ENCODE data around the gene HDAC9.

HDAC9 gene

GRCh38 chr7:18786196-18786727 is 290.7 kb downstream of the HDAC9 start:
- H3K4me3 ChIP-seq (replicated peaks; ENCODE audit: low read depth, low read length) = no peak overlapping the region
- TF ChIP-seq, protein P1, sequence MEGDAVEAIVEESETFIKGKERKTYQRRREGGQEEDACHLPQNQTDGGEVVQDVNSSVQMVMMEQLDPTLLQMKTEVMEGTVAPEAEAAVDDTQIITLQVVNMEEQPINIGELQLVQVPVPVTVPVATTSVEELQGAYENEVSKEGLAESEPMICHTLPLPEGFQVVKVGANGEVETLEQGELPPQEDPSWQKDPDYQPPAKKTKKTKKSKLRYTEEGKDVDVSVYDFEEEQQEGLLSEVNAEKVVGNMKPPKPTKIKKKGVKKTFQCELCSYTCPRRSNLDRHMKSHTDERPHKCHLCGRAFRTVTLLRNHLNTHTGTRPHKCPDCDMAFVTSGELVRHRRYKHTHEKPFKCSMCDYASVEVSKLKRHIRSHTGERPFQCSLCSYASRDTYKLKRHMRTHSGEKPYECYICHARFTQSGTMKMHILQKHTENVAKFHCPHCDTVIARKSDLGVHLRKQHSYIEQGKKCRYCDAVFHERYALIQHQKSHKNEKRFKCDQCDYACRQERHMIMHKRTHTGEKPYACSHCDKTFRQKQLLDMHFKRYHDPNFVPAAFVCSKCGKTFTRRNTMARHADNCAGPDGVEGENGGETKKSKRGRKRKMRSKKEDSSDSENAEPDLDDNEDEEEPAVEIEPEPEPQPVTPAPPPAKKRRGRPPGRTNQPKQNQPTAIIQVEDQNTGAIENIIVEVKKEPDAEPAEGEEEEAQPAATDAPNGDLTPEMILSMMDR (IDR thresholded peaks at IDR 0.05; ENCODE audit: low read depth, low read length, missing control alignments) = no peak
- no peak for DNase-seq (ENCODE audit: extremely low read depth, low read depth)

DNA sequence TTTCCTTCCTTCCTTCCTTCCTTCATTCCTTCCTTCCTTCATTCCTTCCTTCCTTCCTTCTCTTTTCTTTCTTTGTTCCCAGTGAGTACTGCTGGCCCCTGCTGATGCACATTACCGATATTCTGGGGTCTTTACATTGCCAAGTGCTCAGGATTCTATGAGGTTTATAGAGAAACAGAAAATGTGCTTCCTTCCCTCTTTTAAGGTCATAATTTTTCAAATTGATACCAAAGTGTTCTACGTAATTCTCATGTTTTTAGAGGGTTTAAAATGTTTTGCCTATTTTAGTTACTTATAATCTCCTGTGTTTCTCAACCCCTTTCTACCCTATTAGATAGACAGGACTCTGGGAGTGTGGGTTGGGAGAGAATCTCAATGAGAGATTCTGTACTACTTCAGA is 291.2 kb downstream of the HDAC9 start:
- no peak overlapping the region for H3K4me3 ChIP-seq (replicated peaks; ENCODE audit: low read depth, low read length)
- TF ChIP-seq, protein P1 (IDR thresholded peaks at IDR 0.05; ENCODE audit: low read depth, low read length, missing control alignments) = no peak
- no peak for DNase-seq (ENCODE audit: extremely low read depth, low read depth)

GRCh38 chr7:18788026-18788425 is 292.5 kb downstream of the HDAC9 start:
- H3K4me3 ChIP-seq (replicated peaks; ENCODE audit: low read depth, low read length) = no peak overlapping the region
- no peak for DNase-seq (ENCODE audit: extremely low read depth, low read depth)
- TF ChIP-seq, protein P1 (IDR thresholded peaks at IDR 0.05; ENCODE audit: low read depth, low read length, missing control alignments) = no peak

DNA sequence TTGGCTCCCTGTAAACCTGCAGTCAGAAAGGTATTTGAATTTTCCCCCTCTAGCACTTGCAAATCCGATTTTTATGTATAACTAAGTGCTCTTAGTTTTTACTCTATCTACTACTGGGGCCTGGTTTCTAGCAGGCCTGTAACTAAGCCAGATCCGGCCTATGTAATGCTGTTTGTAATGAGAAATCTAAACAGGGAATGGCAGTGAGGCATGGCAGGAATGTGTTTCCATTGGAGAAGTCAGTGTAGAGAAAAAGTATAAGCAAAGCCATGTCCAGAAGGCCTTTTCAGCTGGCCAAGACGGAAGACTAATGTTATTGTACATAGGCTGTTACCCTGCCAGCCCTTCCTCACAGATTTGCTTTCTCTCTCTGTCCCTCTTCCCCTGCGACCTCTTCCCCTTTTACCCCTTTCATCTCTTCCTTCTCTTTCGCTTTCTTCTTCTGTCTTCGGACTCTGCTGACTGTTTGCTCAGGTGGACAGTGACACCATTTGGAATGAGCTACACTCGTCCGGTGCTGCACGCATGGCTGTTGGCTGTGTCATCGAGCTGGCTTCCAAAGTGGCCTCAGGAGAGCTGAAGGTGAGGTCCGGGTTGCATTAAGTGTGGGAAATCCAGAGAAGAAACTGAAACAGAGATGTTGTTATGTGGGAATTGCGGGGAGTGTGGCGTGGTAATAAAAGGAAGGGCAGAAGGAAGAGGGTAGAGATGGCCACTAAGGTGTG is 297.5 kb downstream of the HDAC9 start:
- H3K4me3 ChIP-seq (replicated peaks; ENCODE audit: low read depth, low read length) = no peak overlapping the region
- TF ChIP-seq, protein P1 (IDR thresholded peaks at IDR 0.05; ENCODE audit: low read depth, low read length, missing control alignments) = no peak
- no peak for DNase-seq (ENCODE audit: extremely low read depth, low read depth)

DNA sequence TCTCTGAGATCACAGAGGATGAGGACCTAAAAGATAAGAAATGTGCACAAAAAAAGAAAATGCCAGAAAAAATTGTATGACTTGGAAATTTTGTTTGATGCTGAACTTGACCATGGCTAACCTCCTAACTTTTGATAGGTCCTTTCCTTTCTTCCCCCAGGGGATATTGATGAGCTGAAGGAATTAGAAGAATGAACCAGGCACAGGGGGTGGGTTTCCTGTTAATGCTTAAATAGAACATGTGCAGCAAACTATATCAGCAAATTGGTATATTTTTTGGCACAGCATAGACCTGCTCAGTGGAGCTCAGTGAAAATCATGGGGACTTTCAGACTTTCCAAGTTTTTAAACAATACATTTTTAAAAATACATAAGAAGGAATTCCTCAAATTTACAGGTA is 300.7 kb downstream of the HDAC9 start:
- no peak for DNase-seq (ENCODE audit: extremely low read depth, low read depth)
- H3K4me3 ChIP-seq (replicated peaks; ENCODE audit: low read depth, low read length) = no peak overlapping the region
- TF ChIP-seq, protein P1 (IDR thresholded peaks at IDR 0.05; ENCODE audit: low read depth, low read length, missing control alignments) = no peak

- TF ChIP-seq, protein P1 (IDR thresholded peaks at IDR 0.05; ENCODE audit: low read depth, low read length, missing control alignments) = no peak
- H3K4me3 ChIP-seq (replicated peaks; ENCODE audit: low read depth, low read length) = no peak overlapping the region
- DNase-seq (ENCODE audit: extremely low read depth, low read depth) = no peak
Observed at GRCh38 chr7:18798088-18798906, 302.7 kb downstream of the HDAC9 start.
